AG04450 (cell line): Measurements from ENCODE around the gene PALLD. TPM values are rescaled to one million over a fixed set of nuclear protein-coding genes. Genes with fewer than 3 reads are reported as not detected.

ENCODE experiments used
- CTCF ChIA-PET: fragments of 300-600, 350-600 bp; formaldehyde crosslinking; extraction: SDS; loops from one replicate; lab custom pipeline; 2022; ENCODE audit warnings: antibody characterized with exemption, inconsistent platforms; lab: Charles Lee
- POLR2A ChIA-PET: fragments of 350-600 bp; formaldehyde crosslinking; extraction: SDS; loops from one replicate; lab custom pipeline; 2021; ENCODE audit warnings: antibody characterized with exemption, inconsistent platforms; lab: Yijun Ruan, JAX
- DNase-seq: peaks from one replicate; pipeline ENCODE4 v3.0.0-alpha.2; 2011; ENCODE audit warnings: low read depth, low spot score
- H3K27ac ChIP-seq: one replicate; pipeline ENCODE4 v1.5.1; 2012; ENCODE audit warnings: low read depth, low read length, control low read depth
- H3K27me3 ChIP-seq: one replicate; pipeline ENCODE4 v1.6.0; 2012; ENCODE audit warnings: low read length; ENCODE audit not compliant: control insufficient read depth, insufficient read depth
- H3K4me3 ChIP-seq: 2 replicates; pipeline ENCODE4 v1.5.1; 2011; ENCODE audit warnings: mild to moderate bottlenecking, low read depth, low read length, control low read depth
- H3K9me3 ChIP-seq: 2 replicates; pipeline ENCODE4 v1.5.1; 2012; ENCODE audit warnings: low read length; ENCODE audit not compliant: control insufficient read depth, insufficient read depth
- polyA plus RNA-seq: library from polyadenylated mRNA; depleted of rRNA; stranded (reverse); fragments of >200 nt; gene quantifications from 2 replicates; pipeline ENCODE4 v1.2.3, GENCODE V29; 2011
- TF ChIP-seq, protein P1 (sequence below): IDR thresholded peaks from 2 replicates; pipeline ENCODE4 v1.5.1; 2011; ENCODE audit warnings: low read depth, low read length, control low read depth, inconsistent platforms

The PALLD gene
- polyA plus RNA-seq, 1 experiment = 159 TPM

GRCh38 chr4:168689791-168690190, 192.9 kb downstream of the PALLD start:
- TF ChIP-seq, protein P1, sequence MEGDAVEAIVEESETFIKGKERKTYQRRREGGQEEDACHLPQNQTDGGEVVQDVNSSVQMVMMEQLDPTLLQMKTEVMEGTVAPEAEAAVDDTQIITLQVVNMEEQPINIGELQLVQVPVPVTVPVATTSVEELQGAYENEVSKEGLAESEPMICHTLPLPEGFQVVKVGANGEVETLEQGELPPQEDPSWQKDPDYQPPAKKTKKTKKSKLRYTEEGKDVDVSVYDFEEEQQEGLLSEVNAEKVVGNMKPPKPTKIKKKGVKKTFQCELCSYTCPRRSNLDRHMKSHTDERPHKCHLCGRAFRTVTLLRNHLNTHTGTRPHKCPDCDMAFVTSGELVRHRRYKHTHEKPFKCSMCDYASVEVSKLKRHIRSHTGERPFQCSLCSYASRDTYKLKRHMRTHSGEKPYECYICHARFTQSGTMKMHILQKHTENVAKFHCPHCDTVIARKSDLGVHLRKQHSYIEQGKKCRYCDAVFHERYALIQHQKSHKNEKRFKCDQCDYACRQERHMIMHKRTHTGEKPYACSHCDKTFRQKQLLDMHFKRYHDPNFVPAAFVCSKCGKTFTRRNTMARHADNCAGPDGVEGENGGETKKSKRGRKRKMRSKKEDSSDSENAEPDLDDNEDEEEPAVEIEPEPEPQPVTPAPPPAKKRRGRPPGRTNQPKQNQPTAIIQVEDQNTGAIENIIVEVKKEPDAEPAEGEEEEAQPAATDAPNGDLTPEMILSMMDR = no peak
- H3K27me3 ChIP-seq = no peaks in the 10 kb centered on the region
- CTCF ChIA-PET = interaction anchor here (0.8 to 1.7 kb wide), 4 partner anchors 15 to 176 kb away, joined by 3 to 8 read pairs (median 3); no protein-coding TSS in a partner anchor
- H3K4me3 ChIP-seq = no peak overlapping the region
- POLR2A ChIA-PET = no interaction called here
- H3K9me3 ChIP-seq = no peaks in the 10 kb centered on the region
- H3K27ac ChIP-seq = no peak overlapping the region
- no peak for DNase-seq

DNA sequence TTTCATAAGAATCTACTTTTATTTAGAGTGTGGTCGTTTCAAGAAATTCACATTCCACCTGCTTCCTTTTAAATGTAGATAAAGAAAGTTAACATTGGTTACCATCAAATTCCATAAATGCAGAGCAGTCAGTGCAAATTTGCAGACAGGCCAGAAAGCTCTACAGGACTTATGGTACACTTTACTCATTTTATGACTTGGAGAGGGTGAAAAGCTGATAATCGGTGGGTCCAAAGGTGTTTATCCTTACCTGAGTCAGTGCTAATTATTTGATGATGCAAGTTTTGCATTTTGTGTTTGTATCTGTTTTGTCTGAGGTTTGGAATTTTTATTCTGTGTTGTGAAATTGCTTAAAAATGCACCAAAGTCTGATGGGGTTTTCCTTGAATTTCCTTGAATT, 193.3 kb downstream of the PALLD start:
- no peak overlapping the region for H3K4me3 ChIP-seq
- no peak for DNase-seq
- H3K27me3 ChIP-seq = no peaks in the 10 kb centered on the region
- H3K27ac ChIP-seq = no peak overlapping the region
- no peaks in the 10 kb centered on the region for H3K9me3 ChIP-seq
- TF ChIP-seq, protein P1 = no peak
- CTCF ChIA-PET = interaction anchor here (0.8 to 1.7 kb wide), 4 partner anchors 15 to 176 kb away, joined by 3 to 8 read pairs (median 3); no protein-coding TSS in a partner anchor
- POLR2A ChIA-PET = no interaction called here

GRCh38 chr4:168691631-168692369, 194.9 kb downstream of the PALLD start:
- Histone ChIP-seq H3K9me3 (no peaks in the 10 kb centered on the region), H3K4me3 (no peak overlapping the region), H3K27ac (no peak overlapping the region), H3K27me3 (no peaks in the 10 kb centered on the region)
- TF ChIP-seq, protein P1 = no peak
- CTCF ChIA-PET = interaction anchor here (1.1 to 1.7 kb wide), 3 partner anchors 17 to 231 kb away, joined by 3 to 5 read pairs (median 3); no protein-coding TSS in a partner anchor
- DNase-seq = no peak
- POLR2A ChIA-PET = no interaction called here

GRCh38 chr4:168693750-168694490, 197.1 kb downstream of the PALLD start:
- ChIA-PET POLR2A (interaction anchor here (0.6 to 0.7 kb wide), 2 partner anchors 39 to 156 kb away, joined by 3 to 6 read pairs; no protein-coding TSS in a partner anchor), CTCF (interaction anchor here (0.6 to 1.3 kb wide), 7 partner anchors 17 to 510 kb away, joined by 3 to 8 read pairs (median 4); no protein-coding TSS in a partner anchor)
- no peaks in the 10 kb centered on the region for H3K27me3 ChIP-seq
- DNase-seq = no peak
- TF ChIP-seq, protein P1 = no peak
- H3K4me3 ChIP-seq = no peak overlapping the region
- H3K27ac ChIP-seq = no peak overlapping the region
- no peaks in the 10 kb centered on the region for H3K9me3 ChIP-seq
